CD14-positive monocyte (primary cell): ENCODE results near the gene YIPF3. TPM values are rescaled to one million over a fixed set of nuclear protein-coding genes. Genes with fewer than 3 reads are reported as not detected.

Source experiments
- DNase-seq, 3 donors: peaks; one replicate each; pipeline ENCODE4 v3.0.0-alpha.2; 2011 to 2022
- H2AFZ ChIP-seq: 2 replicates; pipeline ENCODE4 v1.6.0; 2012; ENCODE audit warnings: mild to moderate bottlenecking, low read depth, low read length, inconsistent platforms; ENCODE audit not compliant: insufficient read depth, poor library complexity, severe bottlenecking
- H3K27ac ChIP-seq, 2 donors: 1 replicate in 1 of 2; 2 replicates in 1 of 2; pipeline ENCODE4 v1.5.1; 2012 to 2013; ENCODE audit warnings: low read length in 2 of 2, control low read depth in 1 of 2, inconsistent platforms in 1 of 2, low read depth in 1 of 2, mild to moderate bottlenecking in 1 of 2
- H3K27me3 ChIP-seq, 2 donors: one replicate each; pipeline versions ENCODE4 v1.6.0 to v1.6.1; 2011 to 2013; ENCODE audit warnings: low read length in 2 of 2; ENCODE audit not compliant: control insufficient read depth in 2 of 2, insufficient read depth in 2 of 2
- H3K36me3 ChIP-seq, 2 donors: replicated peaks in 1 of 2; 1 replicate in 1 of 2; 2 replicates in 1 of 2; pipeline versions ENCODE4 v1.5.1 to v1.6.1; 2012 to 2013; ENCODE audit warnings: low read length in 2 of 2, control low read depth in 1 of 2, inconsistent platforms in 1 of 2, mild to moderate bottlenecking in 1 of 2; ENCODE audit not compliant: insufficient read depth in 2 of 2, control insufficient read depth in 1 of 2
- H3K4me1 ChIP-seq, 2 donors: 1 replicate in 1 of 2; 2 replicates in 1 of 2; pipeline versions ENCODE4 v1.5.1 to v1.6.1; 2012 to 2013; ENCODE audit warnings: low read length in 2 of 2, control low read depth in 1 of 2, inconsistent platforms in 1 of 2, mild to moderate bottlenecking in 1 of 2, moderate library complexity in 1 of 2; ENCODE audit not compliant: insufficient read depth in 2 of 2, control insufficient read depth in 1 of 2
- H3K4me2 ChIP-seq: replicated peaks from 2 replicates; pipeline ENCODE3; 2012; ENCODE audit warnings: low read length, moderate library complexity, mild to moderate bottlenecking; ENCODE audit not compliant: poor library complexity, severe bottlenecking; ENCODE audit errors: extremely low read depth
- H3K4me3 ChIP-seq, 3 experiments: fragments of 200-600 bp in 1 of 3; sonication (generic) in 1 of 3; replicated peaks in 1 of 3; 1 replicate in 2 of 3; 2 replicates in 1 of 3; pipeline ENCODE4 v1.5.1; 2011 to 2013; ENCODE audit warnings: low read length in 3 of 3, mild to moderate bottlenecking in 3 of 3, control low read depth in 2 of 3, low read depth in 2 of 3, inconsistent platforms in 1 of 3, moderate library complexity in 1 of 3
- H3K79me2 ChIP-seq: 2 replicates; pipeline ENCODE4 v1.6.0; 2012; ENCODE audit warnings: mild to moderate bottlenecking, control low read depth, inconsistent platforms, low read length, moderate library complexity; ENCODE audit not compliant: insufficient read depth
- H3K9ac ChIP-seq: 2 replicates; pipeline ENCODE4 v1.6.0; 2017; ENCODE audit warnings: low read length, mild to moderate bottlenecking; ENCODE audit not compliant: insufficient read depth, poor library complexity, severe bottlenecking
- H3K9me3 ChIP-seq, 2 donors: replicated peaks in 1 of 2; 1 replicate in 1 of 2; 2 replicates in 1 of 2; pipeline versions ENCODE4 v1.5.1 to v1.6.1; 2012 to 2013; ENCODE audit warnings: low read length in 2 of 2, control low read depth in 1 of 2; ENCODE audit not compliant: control insufficient read depth in 1 of 2, insufficient read depth in 1 of 2
- H4K20me1 ChIP-seq: 2 replicates; pipeline ENCODE4 v1.6.0; 2012; ENCODE audit warnings: mild to moderate bottlenecking, low read length, control low read depth, moderate library complexity; ENCODE audit not compliant: insufficient read depth
- H3K27ac Mint-ChIP-seq, 7 donors: one replicate each; pipeline ENCODE4 v1.8.0; 2020; ENCODE audit warnings: mild to moderate bottlenecking in 7 of 7, mixed read lengths in 7 of 7, moderate library complexity in 6 of 7, inconsistent platforms in 2 of 7
- H3K27me3 Mint-ChIP-seq, 3 donors: one replicate each; pipeline ENCODE4 v1.8.0; 2021 to 2022; ENCODE audit warnings: low read depth in 3 of 3, mild to moderate bottlenecking in 3 of 3, mixed read lengths in 3 of 3, moderate library complexity in 3 of 3, inconsistent platforms in 1 of 3
- H3K36me3 Mint-ChIP-seq, 2 donors: one replicate each; pipeline ENCODE4 v1.8.0; 2020; ENCODE audit warnings: mixed read lengths in 2 of 2, inconsistent platforms in 1 of 2, mild to moderate bottlenecking in 1 of 2
- H3K4me1 Mint-ChIP-seq: one replicate; pipeline ENCODE4 v1.8.0; 2020; ENCODE audit warnings: mild to moderate bottlenecking, mixed read lengths
- H3K4me3 Mint-ChIP-seq, 2 donors: one replicate each; pipeline ENCODE4 v1.8.0; 2020; ENCODE audit warnings: mild to moderate bottlenecking in 2 of 2, mixed read lengths in 2 of 2, moderate library complexity in 1 of 2
- H3K9me3 Mint-ChIP-seq, 7 donors: one replicate each; pipeline ENCODE4 v1.8.0; 2020 to 2022; ENCODE audit warnings: mixed read lengths in 7 of 7, mild to moderate bottlenecking in 6 of 7, moderate library complexity in 6 of 7, inconsistent platforms in 2 of 7
- CTCF ChIP-seq: fragments of 200-600 bp; IDR thresholded peaks from one replicate; pipeline ENCODE4 v1.8.0; 2022; ENCODE audit warnings: antibody characterized with exemption, mild to moderate bottlenecking
- WGBS: methylation state at CpG from one replicate; pipeline ENCODE4 v1.1.5; 2013; ENCODE audit warnings: missing lambda C conversion rate; ENCODE audit not compliant: insufficient coverage; 5-methylcytosine and 5-hydroxymethylcytosine counted together
- intact Hi-C, 2 donors: fragments of 100-400 bp; cut with micrococcal nuclease; formaldehyde crosslinking; loops; one replicate each; pipeline versions ENCODE4 v1.15.0 to v1.15.1; 2023
- polyA plus RNA-seq, 3 donors: library from polyadenylated mRNA; depleted of rRNA in 1 of 3; unstranded in 2 of 3; stranded (reverse) in 1 of 3; fragments of 300-500 nt in 2 of 3; fragments of >200 nt in 1 of 3; fragmentation: Illumina TruSeq in 2 of 3; gene quantifications; 1 replicate in 2 of 3; 2 replicates in 1 of 3; pipeline ENCODE4 v1.2.3, GENCODE V29; 2012 to 2021

Gene YIPF3
- polyA plus RNA-seq, 3 donors: 112 to 126 (median 123) TPM

GRCh38 chr6:43465948-43466347 lies 50.8 kb downstream of the YIPF3 start:
- H3K4me1 Mint-ChIP-seq: no peaks in the 10 kb centered on the region
- intact Hi-C loops: no loop called here
- H3K9ac ChIP-seq: no peak overlapping the region
- no peaks in the 10 kb centered on the region for H4K20me1 ChIP-seq
- H3K9me3 Mint-ChIP-seq: peaks cover 0 to 3% (median 0%) of the 10 kb centered on the region in 7 donors
- H3K27ac ChIP-seq: no peak overlapping the region
- H3K36me3 ChIP-seq: no peaks in the 10 kb centered on the region
- DNase-seq: peak in 1 of 3 donors; percentile 56
- H3K4me1 ChIP-seq: no peaks in the 10 kb centered on the region
- TF ChIP-seq CTCF: no peak
- H3K36me3 Mint-ChIP-seq: no peaks in the 10 kb centered on the region
- WGBS: 80% methylated on average over 1 of the region's 2 CpGs
- no peaks in the 10 kb centered on the region for H3K79me2 ChIP-seq
- peaks cover 27 to 42% (median 34%) of the 10 kb centered on the region in 3 donors for H3K27me3 Mint-ChIP-seq
- H3K4me3 ChIP-seq: no peak overlapping the region
- H3K4me3 Mint-ChIP-seq: no peak overlapping the region
- H3K27ac Mint-ChIP-seq: no peak overlapping the region
- H3K27me3 ChIP-seq: peaks cover 0 to 10% of the 10 kb centered on the region in 2 donors
- no peak overlapping the region for H2AFZ ChIP-seq
- no peaks in the 10 kb centered on the region for H3K9me3 ChIP-seq
- no peak overlapping the region for H3K4me2 ChIP-seq

- no peak overlapping the region for H3K9ac ChIP-seq
- no peak overlapping the region for H3K4me3 ChIP-seq
- Mint-ChIP-seq H3K36me3 (no peaks in the 10 kb centered on the region), H3K4me1 (no peaks in the 10 kb centered on the region), H3K9me3 (peaks cover 0 to 2% (median 0%) of the 10 kb centered on the region in 7 donors), H3K27me3 (peaks cover 29 to 44% (median 31%) of the 10 kb centered on the region in 3 donors), H3K27ac (no peak overlapping the region), H3K4me3 (no peak overlapping the region)
- TF ChIP-seq CTCF: no peak
- H3K9me3 ChIP-seq: no peaks in the 10 kb centered on the region
- DNase-seq: no peak
- no peak overlapping the region for H3K4me2 ChIP-seq
- 96% methylated on average over 5 of the region's 8 CpGs for WGBS
- no peaks in the 10 kb centered on the region for H3K36me3 ChIP-seq
- no peak overlapping the region for H3K27ac ChIP-seq
- peaks cover 0 to 10% of the 10 kb centered on the region in 2 donors for H3K27me3 ChIP-seq
- no peaks in the 10 kb centered on the region for H4K20me1 ChIP-seq
- H2AFZ ChIP-seq: no peak overlapping the region
- intact Hi-C loops: no loop called here
- no peaks in the 10 kb centered on the region for H3K79me2 ChIP-seq
- H3K4me1 ChIP-seq: no peaks in the 10 kb centered on the region
Observed at GRCh38 chr6:43464337-43464736, 52.4 kb downstream of the YIPF3 start.
